Activated T-cell treated with anti-CD3 and anti-CD28 coated beads, Interleukin-2, amount 50 U/mL, for 48 hours (primary cell): ENCODE results near the gene DPP6.

Experiments
- DNase-seq, 2 experiments: peaks; one replicate each; pipeline ENCODE4 v3.0.0-alpha.2; 2020

DPP6 gene

GRCh38 chr7:154253810-154254209 lies 201.6 kb downstream of the DPP6 start:
- DNase-seq: no peak

- DNase-seq: no peak
Measured at GRCh38 chr7:154255324-154255723, 203.1 kb downstream of the DPP6 start.

GRCh38 chr7:154256150-154256549 lies 204.0 kb downstream of the DPP6 start:
- no peak for DNase-seq

- no peak for DNase-seq
Measured at GRCh38 chr7:154259396-154259795, 207.2 kb downstream of the DPP6 start.

GRCh38 chr7:154287356-154287755 lies 235.2 kb downstream of the DPP6 start:
- no peak for DNase-seq

- DNase-seq: no peak
Measured at GRCh38 chr7:154289119-154289518, 236.9 kb downstream of the DPP6 start.

- no peak for DNase-seq
Measured at GRCh38 chr7:154296443-154296842, 244.2 kb downstream of the DPP6 start.

GRCh38 chr7:154299736-154300135 lies 247.5 kb downstream of the DPP6 start:
- no peak for DNase-seq

GRCh38 chr7:154302380-154302779 lies 250.2 kb downstream of the DPP6 start:
- DNase-seq: no peak

- no peak for DNase-seq
Measured at GRCh38 chr7:154304231-154304630, 252.0 kb downstream of the DPP6 start.

- no peak for DNase-seq
Measured at GRCh38 chr7:154304740-154305700, 252.8 kb downstream of the DPP6 start.

- no peak for DNase-seq
Measured at GRCh38 chr7:154306036-154306435, 253.8 kb downstream of the DPP6 start.

- no peak for DNase-seq
Measured at GRCh38 chr7:154308928-154309327, 256.7 kb downstream of the DPP6 start.

- DNase-seq: no peak
Measured at GRCh38 chr7:154310114-154310513, 257.9 kb downstream of the DPP6 start.

GRCh38 chr7:154324196-154324595 lies 272.0 kb downstream of the DPP6 start:
- DNase-seq: no peak

- no peak for DNase-seq
Measured at GRCh38 chr7:154326421-154326820, 274.2 kb downstream of the DPP6 start.

GRCh38 chr7:154330318-154330717 lies 278.1 kb downstream of the DPP6 start:
- DNase-seq: no peak

- no peak for DNase-seq
Measured at GRCh38 chr7:154332811-154333580, 280.8 kb downstream of the DPP6 start.

GRCh38 chr7:154336295-154336694 lies 284.1 kb downstream of the DPP6 start:
- DNase-seq: no peak

GRCh38 chr7:154338701-154339506 lies 286.7 kb downstream of the DPP6 start:
- no peak for DNase-seq

GRCh38 chr7:154342971-154343633 lies 290.9 kb downstream of the DPP6 start:
- DNase-seq: no peak

- no peak for DNase-seq
Measured at GRCh38 chr7:154343778-154344412, 291.7 kb downstream of the DPP6 start.
